Stimulated activated CD8-positive, alpha-beta memory T cell treated with anti-CD3 and anti-CD28 coated beads, Interleukin-15, amount 100 ng/mL, for 1 hour (primary cell): ENCODE results near the gene NOD1.

ENCODE experiments used
- DNase-seq: peaks from one replicate; pipeline ENCODE4 v3.0.0-alpha.2; 2020; ENCODE audit warnings: low read depth

The NOD1 gene

DNA sequence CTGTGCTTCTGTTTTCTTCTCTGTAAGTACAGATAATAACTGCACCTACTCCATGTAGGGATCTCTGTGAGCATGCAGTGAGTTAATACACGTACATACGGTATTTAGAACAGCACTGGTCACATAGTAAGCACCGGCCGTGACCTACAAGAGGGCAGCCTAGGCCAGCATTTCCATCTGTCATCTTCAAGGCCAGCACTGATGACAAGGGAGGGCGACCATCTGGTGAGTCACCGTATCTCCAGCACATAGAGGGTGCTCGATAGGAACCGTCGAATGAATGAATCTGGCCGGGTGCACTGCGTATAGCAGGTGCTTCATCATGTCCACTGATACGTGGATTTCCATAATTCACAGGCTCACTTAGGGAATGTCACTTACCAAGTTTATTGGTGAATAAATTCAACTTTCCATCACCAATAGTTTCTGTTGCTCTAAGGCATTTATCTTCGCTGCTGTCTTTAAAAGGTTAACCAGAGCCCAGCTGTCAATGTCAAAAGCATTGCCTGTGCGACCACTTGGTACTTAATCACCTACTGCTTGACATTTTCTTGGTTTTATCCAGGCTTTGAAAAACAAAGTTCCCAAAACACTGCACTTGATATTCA is 8.3 kb downstream of the NOD1 start:
- DNase-seq, result no peak

GRCh38 chr7:30469303-30469702 is 9.3 kb downstream of the NOD1 start:
- no peak for DNase-seq

- no peak for DNase-seq
Observed at GRCh38 chr7:30468791-30469190, 9.8 kb downstream of the NOD1 start.

DNA sequence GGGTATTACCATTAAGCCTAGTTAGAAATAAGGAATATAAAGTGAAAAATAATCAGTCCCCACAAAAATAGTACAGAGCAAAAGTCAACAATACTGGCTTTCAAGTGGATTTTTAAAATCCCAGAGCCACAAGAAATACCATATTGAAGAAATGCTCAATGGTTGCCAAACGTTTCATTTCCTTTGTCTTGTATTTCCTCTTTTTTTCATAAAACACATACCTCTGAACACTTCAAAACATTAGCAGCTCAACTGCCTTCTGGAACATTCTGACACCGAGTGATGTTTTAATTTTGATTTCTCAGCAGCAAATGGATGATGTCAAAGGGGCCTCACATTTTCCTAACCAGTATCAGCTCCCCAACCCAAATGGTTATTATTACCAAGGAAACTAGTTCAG is 10.5 kb downstream of the NOD1 start:
- no peak for DNase-seq

DNA sequence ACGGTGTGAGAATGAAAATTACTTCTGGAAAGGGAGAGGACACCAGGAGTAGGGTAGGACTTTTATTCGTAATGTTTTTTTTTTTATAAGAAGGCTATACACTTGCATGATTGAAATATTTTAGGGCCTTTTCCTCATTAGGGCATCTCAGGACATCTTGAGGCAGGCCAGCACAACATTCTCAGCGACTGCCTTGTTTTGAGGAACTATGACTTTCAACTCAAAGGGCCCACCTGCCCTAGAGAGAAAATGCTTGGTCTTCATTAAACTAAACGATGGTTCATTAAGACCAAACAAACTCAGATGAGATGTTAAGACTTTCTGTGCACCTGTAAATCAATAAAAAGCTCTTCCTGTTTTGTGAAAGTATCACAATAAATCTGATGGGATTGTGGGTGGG is 11.3 kb downstream of the NOD1 start:
- DNase-seq, result no peak

DNA sequence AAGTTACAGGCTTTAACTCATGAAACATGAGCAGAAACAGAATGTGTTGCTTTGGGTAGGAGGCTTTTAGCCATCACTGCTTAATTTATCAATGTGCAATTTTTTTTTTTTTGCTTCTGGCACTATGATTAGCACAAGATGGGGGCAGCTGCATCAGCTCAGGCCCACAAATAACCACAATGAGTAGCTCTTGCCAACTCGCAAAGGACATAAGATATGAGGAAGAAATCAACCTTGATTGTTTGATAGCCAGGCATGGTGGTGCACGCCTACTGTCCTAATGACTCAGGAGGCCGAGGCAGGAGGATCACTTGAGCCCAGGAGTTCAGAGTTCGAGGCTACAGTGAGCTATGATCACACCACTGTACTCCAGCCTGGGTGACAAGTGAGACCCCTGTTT is 12.3 kb downstream of the NOD1 start:
- no peak for DNase-seq

- no peak for DNase-seq
Observed at GRCh38 chr7:30465811-30466180, 12.8 kb downstream of the NOD1 start.

- no peak for DNase-seq
Observed at GRCh38 chr7:30465046-30465810, 13.4 kb downstream of the NOD1 start.

DNA sequence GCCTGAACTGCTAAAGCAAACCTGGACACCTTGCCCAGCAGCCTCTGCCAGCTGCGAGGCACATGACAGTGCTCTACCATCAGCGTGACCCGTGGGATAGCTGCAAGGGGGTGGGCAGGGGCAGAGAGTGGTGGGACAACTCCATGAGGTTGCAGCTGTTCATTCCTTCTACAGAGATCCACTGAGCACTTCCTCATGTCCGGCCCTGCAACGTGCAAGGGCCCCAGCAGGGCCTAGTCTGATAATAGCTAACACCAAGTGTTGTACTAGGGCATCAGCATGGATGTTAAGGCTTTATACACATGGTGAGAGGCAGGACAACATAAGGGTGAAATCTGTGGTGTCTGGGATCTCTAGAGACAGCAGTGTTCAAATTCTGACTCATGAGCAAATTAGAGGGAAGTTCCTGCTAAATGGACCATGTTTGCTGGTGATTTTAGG is 14.3 kb downstream of the NOD1 start:
- no peak for DNase-seq

GRCh38 chr7:30463405-30464145 is 15.0 kb downstream of the NOD1 start:
- no peak for DNase-seq

- no peak for DNase-seq
Observed at GRCh38 chr7:30462179-30462578, 16.4 kb downstream of the NOD1 start.

- no peak for DNase-seq
Observed at GRCh38 chr7:30460246-30460633, 18.3 kb downstream of the NOD1 start.

DNA sequence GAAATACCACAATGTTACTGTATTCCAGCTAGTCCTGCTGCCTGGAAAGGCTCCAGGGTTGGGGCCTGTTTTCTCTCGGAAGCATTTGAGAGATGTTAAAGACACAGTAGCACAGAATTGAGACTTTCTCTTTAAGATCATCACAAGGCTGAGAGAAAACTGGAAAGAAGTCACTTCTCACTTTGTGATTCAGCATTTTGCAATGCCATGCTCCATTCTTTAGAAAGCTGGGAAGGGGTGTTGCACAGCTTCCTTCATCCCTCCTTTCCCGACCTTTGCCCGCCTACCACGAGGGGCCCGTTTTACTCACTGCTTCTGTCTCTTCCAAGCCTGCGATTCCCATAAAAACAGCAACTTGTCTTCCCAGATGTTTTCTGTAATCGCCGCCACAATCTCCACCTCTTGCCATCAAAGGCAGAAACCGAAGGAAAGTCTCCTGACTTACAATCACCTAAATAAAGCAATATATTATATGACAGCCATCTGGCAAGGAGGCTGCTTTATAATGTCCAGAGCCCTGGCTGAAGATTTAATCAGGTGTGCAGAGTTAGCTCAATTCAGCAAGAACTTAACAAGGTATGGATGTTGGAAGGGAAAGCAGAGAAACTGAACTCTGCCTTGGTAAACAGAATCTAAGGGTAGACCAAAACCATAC is 18.9 kb downstream of the NOD1 start:
- DNase-seq, result no peak

DNA sequence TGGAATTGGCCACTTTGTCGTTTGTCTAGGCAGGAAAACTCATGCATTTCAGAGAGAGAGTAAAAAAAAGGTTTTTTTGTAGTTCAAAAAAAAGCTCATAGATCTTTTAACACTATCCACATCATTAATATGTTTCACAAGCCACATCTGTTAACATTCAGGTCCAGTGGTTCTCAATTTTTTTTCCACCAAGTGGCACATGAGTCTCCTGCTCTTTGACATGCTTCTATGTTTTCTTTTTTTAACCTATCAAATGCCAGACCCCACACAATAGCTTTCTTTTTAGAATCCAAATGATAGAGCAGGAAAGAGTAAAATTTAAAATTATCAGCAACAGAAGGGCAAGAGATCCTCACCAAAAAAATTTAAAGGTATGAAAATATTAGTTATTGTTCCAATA is 20.3 kb downstream of the NOD1 start:
- no peak for DNase-seq

GRCh38 chr7:30453921-30454320 is 24.7 kb downstream of the NOD1 start:
- no peak for DNase-seq

DNA sequence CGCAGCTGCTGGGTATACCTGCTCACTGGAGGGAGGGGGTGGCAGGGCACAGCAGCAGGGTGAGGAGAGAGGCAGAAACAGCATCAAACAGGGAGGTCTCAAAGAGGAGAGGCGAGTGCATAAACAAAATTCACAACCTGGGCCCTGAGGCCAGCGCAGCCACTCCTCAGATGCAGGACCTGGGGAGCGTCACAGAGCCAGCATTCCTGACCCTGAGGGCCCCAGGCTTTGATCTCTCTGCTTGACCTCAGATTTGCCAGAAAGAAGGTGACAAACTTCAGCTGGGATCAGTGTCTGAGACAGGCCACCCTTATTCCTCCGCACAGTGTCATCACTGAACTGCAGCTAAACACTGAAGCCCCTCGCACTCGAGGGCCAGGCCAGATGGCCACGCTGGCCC is 25.6 kb downstream of the NOD1 start:
- DNase-seq, result no peak

- no peak for DNase-seq
Observed at GRCh38 chr7:30452280-30452930, 26.2 kb downstream of the NOD1 start.

- DNase-seq, result no peak
Observed at GRCh38 chr7:30451539-30452279, 26.9 kb downstream of the NOD1 start.

GRCh38 chr7:30450983-30451497 is 27.5 kb downstream of the NOD1 start:
- DNase-seq, result no peak

DNA sequence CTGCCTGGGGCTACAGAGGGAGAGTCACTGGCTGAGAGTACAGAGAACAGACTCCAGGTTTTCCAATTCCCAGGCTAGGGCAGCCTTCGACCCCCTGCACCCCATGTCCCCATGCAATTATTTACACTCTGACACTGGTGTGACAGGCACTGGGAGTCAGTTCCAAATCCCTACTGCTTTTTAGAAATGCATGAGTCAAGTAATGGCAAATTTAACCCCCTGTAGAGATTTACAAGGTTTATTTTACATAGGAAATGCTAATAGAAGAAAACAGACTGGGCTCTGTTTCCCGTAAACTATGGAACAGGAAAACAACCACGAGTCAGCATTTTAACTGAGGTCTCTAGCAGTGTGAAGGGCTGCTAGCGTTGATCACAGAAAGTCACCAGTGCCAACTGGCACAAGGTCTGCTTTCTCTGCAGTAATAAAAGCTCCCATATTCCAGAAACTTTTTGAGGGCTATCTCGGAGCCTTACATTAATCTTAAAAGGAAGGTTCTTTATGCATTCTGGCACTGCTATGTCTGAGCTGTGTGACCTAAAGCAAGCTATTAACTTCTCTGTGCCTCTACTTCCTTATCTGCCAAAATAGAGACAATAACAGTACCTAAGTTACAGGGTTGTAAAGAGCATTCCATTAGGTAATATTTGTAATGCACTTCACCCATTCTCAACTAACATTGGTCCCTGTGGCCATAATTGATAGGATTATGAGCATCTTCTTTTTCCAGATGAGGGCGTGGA is 28.2 kb downstream of the NOD1 start:
- no peak for DNase-seq
